Lung (tissue), 12 donors: Measurements from ENCODE around the gene CMTR1. TPM values are rescaled to one million over a fixed set of nuclear protein-coding genes. Genes with fewer than 3 reads are reported as not detected.

ENCODE experiments used
- ATAC-seq: fragments of 200-7000 bp; cut with Tn5 transposase; one replicate; pipeline ENCODE4 v1.9.1; 2020; ENCODE audit warnings: moderate number of reproducible peaks; ENCODE audit not compliant: insufficient read depth, low FRiP score
- DNase-seq, 3 donors: peaks; one replicate each; pipeline ENCODE4 v3.0.0-alpha.2; 2013 to 2017
- H3K27ac ChIP-seq, 2 donors: one replicate each; pipeline ENCODE4 v1.5.1; 2013; ENCODE audit warnings: mild to moderate bottlenecking in 2 of 2, moderate library complexity in 2 of 2, control low read depth in 1 of 2, inconsistent platforms in 1 of 2, low read depth in 1 of 2, low read length in 1 of 2
- H3K27me3 ChIP-seq, 3 donors: one replicate each; pipeline ENCODE4 v1.5.1; 2013; ENCODE audit warnings: low read length in 2 of 3; ENCODE audit not compliant: control insufficient read depth in 3 of 3, insufficient read depth in 3 of 3
- H3K36me3 ChIP-seq, 4 donors: one replicate each; pipeline ENCODE4 v1.5.1; 2013; ENCODE audit warnings: low read length in 4 of 4, mild to moderate bottlenecking in 1 of 4, moderate library complexity in 1 of 4; ENCODE audit not compliant: control insufficient read depth in 4 of 4, insufficient read depth in 4 of 4
- H3K4me1 ChIP-seq, 5 donors: one replicate each; pipeline ENCODE4 v1.5.1; 2013; ENCODE audit warnings: low read length in 5 of 5, mild to moderate bottlenecking in 2 of 5, moderate library complexity in 1 of 5; ENCODE audit not compliant: control insufficient read depth in 5 of 5, insufficient read depth in 5 of 5
- H3K4me3 ChIP-seq: one replicate; pipeline ENCODE4 v1.5.1; 2013; ENCODE audit warnings: mild to moderate bottlenecking, control low read depth, moderate library complexity
- H3K9ac ChIP-seq, 2 donors: one replicate each; pipeline ENCODE4 v1.5.1; 2013; ENCODE audit warnings: low read length in 2 of 2, control low read depth in 1 of 2; ENCODE audit not compliant: insufficient read depth in 1 of 2
- H3K9me3 ChIP-seq, 4 donors: one replicate each; pipeline ENCODE4 v1.5.1; 2013; ENCODE audit warnings: low read length in 3 of 4, mild to moderate bottlenecking in 1 of 4, moderate library complexity in 1 of 4; ENCODE audit not compliant: control insufficient read depth in 4 of 4, insufficient read depth in 3 of 4
- CTCF ChIP-seq: IDR thresholded peaks from 2 replicates; pipeline ENCODE4 v1.5.1; 2012; ENCODE audit warnings: mild to moderate bottlenecking; ENCODE audit errors: control extremely low read depth, extremely low read depth
- WGBS, 2 donors: extraction: QIAGEN DNeasy Blood & Tissue Kit; methylation state at CpG; one replicate each; pipeline ENCODE4 v1.1.7; 2013; 5-methylcytosine and 5-hydroxymethylcytosine counted together
- polyA plus RNA-seq, 2 donors: library from polyadenylated mRNA; stranded (reverse); fragments of 200-250 nt; gene quantifications; one replicate each; pipeline ENCODE4 v1.2.1, GENCODE V29; 2013
- total RNA-seq, 2 donors: library from RNA; depleted of rRNA in 1 of 2; stranded (reverse); fragments of >200 nt in 1 of 2; gene quantifications; one replicate each; pipeline ENCODE4 v1.2.1, GENCODE V29; 2014 to 2021
- donor health status: control.
- donor health status: control.
- donor health status: Bipolar disorder and iron deficiency.
- donor health status: healthy.
- donor health status: DM: yes; HTN: yes; CAD: no.

The CMTR1 gene
- total and polyA plus RNA-seq, 4 donors: 18.8 to 39.3 (median 26.6) TPM

DNA sequence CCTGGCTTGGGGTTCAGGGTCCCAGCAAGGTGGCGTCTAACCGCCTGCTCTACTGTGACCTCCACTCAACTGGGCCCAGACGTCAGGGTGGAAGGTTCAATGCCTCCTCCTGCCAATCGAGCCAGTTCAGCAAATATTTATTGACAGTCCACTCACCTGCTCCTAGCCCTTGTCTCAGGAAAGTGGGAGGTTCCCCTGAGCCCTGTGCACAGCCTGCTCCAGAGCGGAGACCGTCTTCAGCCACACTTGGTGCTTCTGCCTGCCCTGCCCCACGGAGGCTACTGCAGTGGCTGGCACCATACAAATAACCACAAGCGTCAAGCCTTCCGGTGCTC is 60.6 kb downstream of the CMTR1 start:
- 82 to 91% methylated on average over 9 of the region's 9 CpGs for whole genome bisulfite sequencing, 2 donors

DNA sequence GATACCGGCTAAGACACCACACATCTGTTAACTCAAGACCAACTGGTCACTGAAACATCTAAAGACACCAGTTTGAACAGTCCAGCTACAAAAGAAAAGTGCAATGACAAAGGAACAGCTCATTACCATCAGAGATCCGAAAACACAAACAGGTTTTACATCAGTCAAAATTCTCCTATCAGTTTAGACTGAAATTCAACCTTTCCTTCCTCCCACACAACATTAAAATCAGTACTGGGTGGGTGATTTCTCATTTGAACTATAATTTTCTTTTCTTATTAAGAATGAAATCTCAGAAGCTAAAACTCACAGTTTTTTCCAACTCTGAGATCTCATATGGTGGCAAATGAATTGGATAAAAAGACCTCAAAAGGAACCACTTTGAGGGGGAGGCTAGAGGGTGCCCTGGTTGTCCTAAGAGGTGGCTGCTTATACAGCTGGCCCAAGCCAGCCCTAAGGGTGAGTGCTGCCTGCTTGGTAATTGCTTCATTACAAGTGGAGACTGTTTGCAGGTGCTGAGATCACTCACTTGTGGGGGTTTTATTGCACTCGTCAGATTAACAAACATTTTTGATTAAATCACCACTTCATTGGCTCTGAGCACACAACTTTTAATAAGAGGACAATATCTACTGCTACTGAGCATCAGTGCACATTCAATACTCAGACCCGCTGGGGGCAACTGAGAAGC is 62.4 kb downstream of the CMTR1 start:
- H3K4me3 ChIP-seq: no peak overlapping the region
- no peak for TF ChIP-seq CTCF
- H3K9me3 ChIP-seq: no peaks in the 10 kb centered on the region
- H3K4me1 ChIP-seq: peaks cover 2 to 19% (median 5%) of the 10 kb centered on the region in 5 donors
- H3K27ac ChIP-seq: no peak overlapping the region
- DNase-seq: no peak
- no peaks in the 10 kb centered on the region for H3K27me3 ChIP-seq
- no peaks in the 10 kb centered on the region for H3K36me3 ChIP-seq
- no peak for ATAC-seq
- 82 to 89% methylated on average over 4 of the region's 4 CpGs for WGBS, 2 donors
- H3K9ac ChIP-seq: no peak overlapping the region

More for the DNA sequence above, 60.6 kb downstream of the CMTR1 start:
- Histone ChIP-seq H3K4me1 (peaks cover 0 to 24% (median 2%) of the 10 kb centered on the region in 5 donors), H3K27ac (no peak overlapping the region), H3K36me3 (no peaks in the 10 kb centered on the region), H3K4me3 (no peak overlapping the region), H3K9me3 (no peaks in the 10 kb centered on the region), H3K27me3 (no peaks in the 10 kb centered on the region), H3K9ac (no peak overlapping the region)
- ATAC-seq (no peak), DNase-seq (no peak)
- no peak for TF ChIP-seq CTCF

GRCh38 chr6:37496951-37497885 is 64.2 kb downstream of the CMTR1 start:
- Histone ChIP-seq H3K4me1 (peaks cover 0 to 9% (median 3%) of the 10 kb centered on the region in 5 donors), H3K9me3 (no peaks in the 10 kb centered on the region), H3K9ac (no peak overlapping the region), H3K27ac (no peak overlapping the region), H3K27me3 (no peaks in the 10 kb centered on the region), H3K36me3 (no peaks in the 10 kb centered on the region), H3K4me3 (no peak overlapping the region)
- ATAC-seq (no peak), DNase-seq (no peak)
- no peak for TF ChIP-seq CTCF
- WGBS, 2 donors: 90 to 92% methylated on average over 13 of the region's 13 CpGs
